Stimulated activated CD4-positive, alpha-beta T cell treated with anti-CD3 and anti-CD28 coated beads, Interleukin-12 subunit alpha, Interleukin-12 subunit beta, amount 100 ng/mL, for 4 hours (primary cell): Measurements from ENCODE around the gene NSUN5.
"Not testable (repeated sequence)": the region's sequence is repeated elsewhere in the genome, so short reads cannot be mapped to it uniquely, and the experiment has no call there.

Experiments
- DNase-seq: peaks from one replicate; pipeline ENCODE4 v3.0.0-alpha.2; 2020

Gene NSUN5

GRCh38 chr7:73325424-73325823 lies 16.8 kb upstream of the NSUN5 start:
- not testable (repeated sequence) for DNase-seq

GRCh38 chr7:73324081-73324845 lies 15.6 kb upstream of the NSUN5 start:
- DNase-seq = peak; percentile 42

DNA sequence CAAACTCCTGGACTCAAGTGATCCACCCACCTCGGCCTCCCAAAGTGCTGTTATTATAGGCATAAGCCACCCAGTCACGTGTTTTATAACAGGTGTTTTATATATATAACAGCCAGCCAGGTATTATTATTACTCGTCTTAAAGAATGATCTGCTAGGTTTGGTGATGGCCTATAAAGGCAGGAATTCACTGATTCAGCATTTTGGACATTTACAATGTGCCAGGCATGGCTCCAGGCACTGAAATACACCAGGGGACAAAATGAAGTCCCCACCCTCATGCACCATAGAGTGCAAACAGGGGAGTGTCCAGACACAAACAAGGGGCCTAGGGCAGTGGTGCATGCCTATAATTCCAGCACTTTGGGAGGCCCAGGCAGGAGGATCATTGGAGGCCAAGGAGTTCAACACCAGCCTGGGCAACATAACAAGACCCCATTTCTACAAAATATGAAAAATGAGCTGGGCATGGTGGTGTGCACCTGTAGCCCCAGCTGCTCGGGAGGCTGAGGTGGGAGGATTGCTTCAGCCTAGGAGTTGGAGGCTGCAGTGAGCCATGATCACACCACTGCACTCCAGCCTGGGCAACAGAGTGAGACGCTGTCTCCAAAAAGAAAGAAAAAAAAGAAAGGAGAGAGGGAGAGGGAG lies 14.9 kb upstream of the NSUN5 start:
- not testable (repeated sequence) for DNase-seq

DNA sequence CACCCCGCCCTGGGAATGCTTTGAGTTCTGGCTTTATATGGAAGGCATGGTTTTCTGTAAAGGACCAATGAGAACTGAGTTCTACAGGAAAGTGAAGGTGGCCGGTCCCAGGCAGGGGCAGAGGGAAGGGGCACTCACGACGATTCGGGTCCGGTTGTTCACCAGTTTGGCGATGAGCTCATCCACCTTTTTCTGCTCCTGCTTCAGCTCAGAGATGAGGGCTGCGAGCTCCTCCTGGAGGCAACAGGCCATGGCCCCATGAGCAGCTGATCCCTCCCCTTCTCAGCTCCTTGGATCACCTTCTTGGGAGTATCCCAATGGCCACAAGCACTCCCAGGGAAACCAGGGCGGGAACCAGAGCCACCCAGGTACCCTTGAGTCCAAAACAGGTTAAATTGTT lies 11.4 kb upstream of the NSUN5 start:
- DNase-seq = not testable (repeated sequence)

- not testable (repeated sequence) for DNase-seq
These were observed 10.9 kb upstream of the NSUN5 start for GRCh38 chr7:73319541-73319940.

DNA sequence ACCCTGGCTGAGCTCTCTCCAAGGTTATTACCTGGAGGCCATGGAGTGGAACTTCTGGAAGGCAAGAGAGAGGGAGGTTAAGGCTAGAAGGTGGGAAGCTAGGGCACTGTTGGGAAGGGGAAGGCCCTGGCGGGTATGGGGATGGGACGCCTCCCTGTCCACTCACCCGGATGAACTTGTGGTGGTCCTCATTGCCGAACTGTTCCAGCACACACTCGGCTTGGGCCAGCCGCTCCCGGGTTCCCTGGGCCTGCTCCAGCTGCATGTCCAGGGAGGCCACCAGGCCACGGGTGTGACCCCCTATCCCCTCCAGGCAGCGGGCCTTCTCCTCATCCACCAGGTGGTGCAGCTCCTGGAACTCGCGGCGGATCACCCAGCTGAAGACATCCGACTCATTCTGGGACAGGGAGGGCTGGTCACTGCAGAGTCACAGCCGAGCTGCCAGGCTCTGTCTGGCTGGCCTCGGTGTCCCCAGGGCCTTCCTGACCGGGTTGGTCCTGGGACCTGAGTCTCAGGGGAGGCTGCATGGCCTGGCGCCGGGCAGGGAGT lies 10.1 kb upstream of the NSUN5 start:
- DNase-seq = not testable (repeated sequence)

- no peak for DNase-seq
These were observed 7.9 kb upstream of the NSUN5 start for GRCh38 chr7:73316521-73316920.

DNA sequence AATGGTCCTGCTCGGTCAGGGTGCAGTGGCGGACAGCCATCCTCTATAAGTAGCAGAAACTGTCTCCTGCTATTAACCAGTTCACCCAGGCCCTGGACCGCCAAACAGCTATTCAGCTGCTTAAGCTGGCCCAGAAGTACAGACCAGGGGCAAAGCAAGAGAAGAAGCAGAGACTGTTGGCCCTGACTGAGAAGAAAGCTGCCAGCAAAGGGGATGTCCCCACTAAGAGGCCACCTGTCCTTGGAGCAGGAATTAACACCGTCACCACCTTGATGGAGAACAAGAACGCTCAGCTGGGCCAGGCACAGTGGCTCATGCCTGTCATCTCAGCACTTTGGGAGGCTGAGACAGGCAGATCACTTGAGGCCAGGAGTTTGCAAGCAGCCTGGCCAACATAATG lies 5.6 kb upstream of the NSUN5 start:
- no peak for DNase-seq

DNA sequence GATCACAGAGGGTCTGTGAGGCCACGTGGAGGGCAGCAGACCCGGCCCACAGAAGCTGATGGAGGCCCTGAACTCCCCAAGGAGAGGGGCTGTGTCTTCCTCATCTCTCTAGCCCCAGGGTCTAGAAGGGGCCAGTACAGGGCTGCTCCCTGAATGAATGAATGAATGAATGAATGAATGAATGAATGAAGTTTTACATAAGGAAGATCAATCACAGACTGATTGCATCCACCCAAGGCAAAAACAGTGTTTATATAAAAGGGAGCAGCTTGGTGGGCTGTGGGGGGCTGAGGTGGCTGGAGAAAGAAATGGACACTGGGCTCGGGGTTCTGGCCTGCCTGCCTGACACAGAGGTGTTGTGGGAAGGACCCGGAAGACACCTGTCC lies 4.9 kb upstream of the NSUN5 start:
- DNase-seq = no peak

- no peak for DNase-seq
These were observed 4.3 kb upstream of the NSUN5 start for GRCh38 chr7:73312831-73313520.

DNA sequence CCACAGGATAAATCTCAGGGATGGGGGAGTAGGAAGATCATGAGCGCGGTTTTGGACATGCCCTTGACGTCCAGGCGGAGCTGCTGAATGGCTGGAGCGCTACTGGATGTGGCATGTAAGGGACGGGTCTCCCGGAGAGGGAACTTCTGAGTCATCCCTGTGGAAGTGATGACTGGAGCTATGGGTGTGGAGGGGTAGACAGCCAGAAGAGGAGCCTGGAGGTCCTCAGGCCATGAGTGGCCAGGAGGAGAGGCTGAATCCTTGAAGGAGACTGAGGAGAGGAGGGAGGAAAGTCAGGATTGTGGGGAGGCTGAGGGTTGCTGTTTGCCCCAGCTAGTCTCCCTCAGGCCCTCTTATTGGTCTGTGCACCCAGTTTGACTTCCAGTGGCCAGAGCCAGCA lies 2.8 kb upstream of the NSUN5 start:
- not testable (repeated sequence) for DNase-seq

GRCh38 chr7:73308074-73308664 lies 457 bp downstream of the NSUN5 start:
- DNase-seq = no peak

GRCh38 chr7:73307436-73307835 lies 1.2 kb downstream of the NSUN5 start:
- no peak for DNase-seq

GRCh38 chr7:73304612-73305387 lies 3.8 kb downstream of the NSUN5 start:
- DNase-seq = not testable (repeated sequence)

GRCh38 chr7:73304071-73304470 lies 4.6 kb downstream of the NSUN5 start:
- no peak for DNase-seq

DNA sequence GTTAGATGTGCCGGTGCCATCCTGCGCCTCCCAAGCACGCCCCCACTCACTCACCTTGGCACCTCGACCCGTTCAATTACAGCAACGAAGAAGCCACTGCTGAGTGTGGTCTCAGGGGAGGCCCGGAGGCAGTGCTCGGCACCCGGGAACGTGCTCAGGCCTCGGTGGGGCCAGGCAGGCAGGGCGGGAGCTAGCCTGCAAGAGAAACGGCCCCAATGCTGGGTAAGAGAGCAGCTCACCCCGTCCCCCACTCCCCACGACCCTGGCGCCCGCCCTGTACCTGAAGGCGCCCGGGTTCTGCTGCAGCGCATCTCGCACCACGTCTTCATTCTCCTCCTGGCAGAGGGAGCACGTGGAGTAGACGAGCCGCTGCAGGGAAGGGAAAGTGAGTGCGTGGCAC lies 5.1 kb downstream of the NSUN5 start:
- no peak for DNase-seq

DNA sequence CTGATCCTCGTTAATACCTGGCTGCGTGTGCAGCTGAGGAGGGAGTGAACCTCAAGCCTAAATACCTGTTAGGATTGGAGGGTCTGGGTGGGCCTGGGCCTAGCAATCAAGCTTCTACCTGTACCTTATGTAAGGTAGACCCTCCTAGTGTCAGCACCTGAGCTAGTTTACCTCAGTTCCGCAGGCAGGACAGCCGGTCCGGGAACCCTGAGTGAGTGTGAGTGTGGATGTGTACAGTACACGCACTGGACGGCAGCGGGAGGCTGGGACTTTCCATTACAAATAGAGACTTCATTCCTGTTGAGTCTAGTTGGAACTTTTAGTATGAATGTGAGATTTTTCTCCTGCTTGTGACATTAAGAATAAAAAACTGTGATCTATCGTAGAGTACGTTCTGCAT lies 5.8 kb downstream of the NSUN5 start:
- not testable (repeated sequence) for DNase-seq

DNA sequence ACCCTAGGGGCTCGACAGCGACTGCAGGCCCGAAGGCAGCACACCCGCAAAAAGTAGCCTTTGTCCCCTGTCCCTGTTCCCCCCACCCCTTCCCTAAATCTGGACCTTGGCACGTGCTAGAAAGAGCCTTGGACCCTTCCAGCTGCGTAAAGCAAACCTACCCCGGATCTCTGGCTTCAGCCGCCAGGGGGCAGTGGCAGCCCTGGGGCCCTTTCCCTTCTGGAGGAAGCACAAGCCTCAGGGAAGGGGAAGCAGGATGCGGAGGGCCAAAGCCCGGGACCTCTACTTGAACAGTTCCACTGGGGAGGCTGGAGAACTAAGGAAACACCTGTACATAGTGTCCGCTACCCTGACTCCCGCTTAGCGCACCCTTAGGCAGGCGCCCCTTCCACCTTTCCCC lies 7.5 kb downstream of the NSUN5 start:
- not testable (repeated sequence) for DNase-seq

GRCh38 chr7:73299812-73300211 lies 8.8 kb downstream of the NSUN5 start:
- not testable (repeated sequence) for DNase-seq

DNA sequence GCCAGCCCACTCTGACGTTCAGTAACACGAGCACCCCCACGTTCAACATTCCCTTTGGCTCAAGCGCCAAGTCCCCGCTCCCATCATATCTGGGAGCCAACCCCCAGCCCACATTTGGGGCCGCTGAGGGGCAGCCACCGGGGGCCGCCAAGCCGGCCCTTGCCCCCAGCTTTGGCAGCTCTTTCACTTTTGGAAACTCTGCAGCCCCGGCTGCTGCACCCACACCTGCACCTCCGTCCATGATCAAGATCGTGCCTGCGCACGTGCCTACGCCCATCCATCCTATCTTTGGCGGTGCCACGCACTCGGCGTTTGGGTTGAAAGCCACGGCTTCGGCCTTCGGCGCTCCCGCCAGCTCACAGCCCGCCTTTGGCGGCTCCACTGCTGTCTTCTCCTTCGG lies 10.9 kb downstream of the NSUN5 start:
- DNase-seq = not testable (repeated sequence)

GRCh38 chr7:73297235-73297634 lies 11.4 kb downstream of the NSUN5 start:
- DNase-seq = not testable (repeated sequence)

DNA sequence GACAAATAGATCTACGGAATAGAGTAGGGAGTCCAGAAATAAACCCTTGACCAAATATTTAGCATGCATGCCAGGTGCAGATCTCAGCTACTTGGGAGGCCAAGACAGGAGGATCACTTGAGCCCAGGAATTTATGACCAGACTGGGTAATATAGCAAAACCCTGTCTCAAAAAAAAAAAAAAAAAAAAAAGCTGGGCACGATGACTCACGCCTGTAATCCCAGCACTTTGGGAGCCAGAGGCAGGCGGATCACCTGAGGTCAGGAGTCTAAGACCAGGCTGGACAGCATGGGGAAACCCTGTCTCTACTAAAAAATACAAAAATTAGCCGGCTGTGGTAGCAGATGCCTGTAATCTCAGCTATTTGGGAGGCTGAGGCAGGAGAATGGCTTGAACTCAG lies 31.4 kb downstream of the NSUN5 start:
- DNase-seq = not testable (repeated sequence)
